Hepatocyte (in vitro differentiated cells): ENCODE measurements around the gene OPA3. TPM values are rescaled to one million over a fixed set of nuclear protein-coding genes. Genes with fewer than 3 reads are reported as not detected.

Experiments
- DNase-seq: peaks from one replicate; pipeline ENCODE4 v3.0.0-alpha.2; 2016; ENCODE audit warnings: low spot score
- H2AFZ ChIP-seq: fragments of 200-600 bp; sonication (generic); 2 replicates; pipeline ENCODE4 v1.6.0; 2016; ENCODE audit warnings: antibody characterized with exemption, mild to moderate bottlenecking
- H3K27ac ChIP-seq: fragments of 200-600 bp; sonication (generic); 2 replicates; pipeline ENCODE4 v1.5.1; 2016; ENCODE audit warnings: mild to moderate bottlenecking
- H3K27me3 ChIP-seq: fragments of 200-600 bp; sonication (generic); 2 replicates; pipeline ENCODE4 v1.6.1; 2016
- H3K36me3 ChIP-seq: fragments of 200-600 bp; sonication (generic); replicated peaks from 2 replicates; pipeline ENCODE4 v1.5.1; 2016; ENCODE audit warnings: low read depth; ENCODE audit not compliant: insufficient read depth
- H3K4me1 ChIP-seq: fragments of 200-600 bp; sonication (generic); 2 replicates; pipeline ENCODE4 v1.5.1; 2016; ENCODE audit warnings: mild to moderate bottlenecking, moderate library complexity; ENCODE audit not compliant: insufficient read depth
- H3K4me2 ChIP-seq: fragments of 200-600 bp; sonication (generic); 2 replicates; pipeline ENCODE4 v1.6.0; 2016
- H3K4me3 ChIP-seq: fragments of 200-600 bp; sonication (generic); 2 replicates; pipeline ENCODE4 v1.5.1; 2016; ENCODE audit warnings: mild to moderate bottlenecking
- H3K79me2 ChIP-seq: fragments of 200-600 bp; sonication (generic); 2 replicates; pipeline ENCODE4 v1.6.0; 2017; ENCODE audit warnings: mild to moderate bottlenecking
- H3K9me2 ChIP-seq: fragments of 200-600 bp; sonication (generic); replicated peaks from 2 replicates; pipeline ENCODE4 v1.6.0; 2017; ENCODE audit warnings: mild to moderate bottlenecking; ENCODE audit not compliant: insufficient read depth
- H3K9me3 ChIP-seq: fragments of 200-600 bp; sonication (generic); 2 replicates; pipeline ENCODE4 v1.5.1; 2016; ENCODE audit warnings: low read depth, mild to moderate bottlenecking
- H4K20me1 ChIP-seq: fragments of 200-600 bp; sonication (generic); 2 replicates; pipeline ENCODE4 v1.6.0; 2016; ENCODE audit warnings: mild to moderate bottlenecking; ENCODE audit not compliant: insufficient read depth, poor library complexity, severe bottlenecking
- EZH2 ChIP-seq: fragments of 200-600 bp; sonication (generic); IDR thresholded peaks from 2 replicates; pipeline ENCODE4 v1.6.1; 2016; ENCODE audit warnings: antibody characterized with exemption, mild to moderate bottlenecking, borderline replicate concordance
- EZH2phosphoT487 ChIP-seq: fragments of 200-600 bp; sonication (generic); IDR thresholded peaks from one replicate; pipeline ENCODE4 v1.6.1; 2018; ENCODE audit warnings: antibody characterized with exemption, mild to moderate bottlenecking, low read depth, moderate library complexity; ENCODE audit not compliant: unreplicated experiment, severe bottlenecking
- WGBS: methylation state at CpG from one replicate; pipeline ENCODE4 v1.1.6; 2016; ENCODE audit warnings: low lambda C conversion rate; ENCODE audit errors: missing lambda C conversion rate; 5-methylcytosine and 5-hydroxymethylcytosine counted together
- polyA plus RNA-seq: library from polyadenylated mRNA; unstranded; fragments of >200 nt; fragmentation: Nextera tagmentation; extraction: Ambion mirVana; gene quantifications from 2 replicates; pipeline ENCODE4 v1.2.1, GENCODE V29; 2016
- total RNA-seq: library from RNA; depleted of rRNA; stranded (reverse); fragments of >200 nt; gene quantifications from 2 replicates; pipeline ENCODE4 v1.2.3, GENCODE V29; 2014
- TF ChIP-seq, protein P1 (sequence below): fragments of 200-600 bp; sonication (generic); IDR thresholded peaks from 2 replicates; pipeline ENCODE4 v1.5.1; 2016; ENCODE audit warnings: antibody characterized with exemption, mild to moderate bottlenecking; ENCODE audit not compliant: poor library complexity

The OPA3 gene
- total and polyA plus RNA-seq, 2 experiments from 2014 or later, result 15.0 to 15.1 TPM

DNA sequence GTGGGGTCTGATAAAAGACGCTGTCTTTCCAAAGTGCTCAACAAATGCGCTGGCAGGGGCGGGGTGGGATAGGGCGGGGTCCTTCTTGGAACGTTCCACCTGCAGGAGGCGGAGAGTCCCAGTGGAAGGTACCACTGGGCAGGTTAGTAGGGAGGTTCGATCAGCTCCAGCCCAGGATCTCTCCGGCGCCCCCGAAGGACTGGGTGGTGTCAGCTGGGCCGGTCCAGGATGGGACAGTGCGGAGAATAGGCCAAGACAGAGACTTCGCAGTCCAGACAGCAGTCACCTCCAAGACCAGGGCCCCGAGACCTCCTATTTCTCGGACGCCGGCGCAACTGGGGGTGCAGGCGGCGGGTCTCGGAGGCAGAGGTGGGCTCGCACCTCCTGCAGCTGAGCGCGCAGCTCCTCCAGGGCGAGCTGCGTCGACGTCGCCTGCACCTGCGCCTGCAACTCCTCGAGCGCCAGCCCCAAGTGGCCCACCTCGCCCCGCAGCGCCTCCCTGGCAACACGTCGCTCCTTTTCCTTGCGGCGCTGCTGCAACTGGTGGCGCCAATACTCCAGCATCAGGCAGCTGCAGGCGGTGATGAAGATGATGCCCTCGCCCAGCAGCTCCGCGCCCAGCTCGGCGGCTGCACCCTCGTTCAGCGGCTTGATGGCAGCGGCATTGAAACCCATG lies 55.7 kb downstream of the OPA3 start:
- Histone ChIP-seq H3K4me3 (peak overlapping the region; percentile 17), H3K9me3 (no peaks in the 10 kb centered on the region), H3K27me3 (no peaks in the 10 kb centered on the region), H3K4me2 (peak overlapping the region; percentile 91), H3K36me3 (no peaks in the 10 kb centered on the region), H3K27ac (peak overlapping the region; percentile 44), H3K79me2 (no peaks in the 10 kb centered on the region), H4K20me1 (no peaks in the 10 kb centered on the region), H3K9me2 (no peaks in the 10 kb centered on the region), H3K4me1 (peaks cover 4% of the 10 kb centered on the region), H2AFZ (peak overlapping the region; percentile 56)
- DNase-seq, result peak; percentile 76
- WGBS, result 5% methylated on average over 26 of the region's 49 CpGs
- no peak for TF ChIP-seq EZH2phosphoT487
- TF ChIP-seq, protein P1, sequence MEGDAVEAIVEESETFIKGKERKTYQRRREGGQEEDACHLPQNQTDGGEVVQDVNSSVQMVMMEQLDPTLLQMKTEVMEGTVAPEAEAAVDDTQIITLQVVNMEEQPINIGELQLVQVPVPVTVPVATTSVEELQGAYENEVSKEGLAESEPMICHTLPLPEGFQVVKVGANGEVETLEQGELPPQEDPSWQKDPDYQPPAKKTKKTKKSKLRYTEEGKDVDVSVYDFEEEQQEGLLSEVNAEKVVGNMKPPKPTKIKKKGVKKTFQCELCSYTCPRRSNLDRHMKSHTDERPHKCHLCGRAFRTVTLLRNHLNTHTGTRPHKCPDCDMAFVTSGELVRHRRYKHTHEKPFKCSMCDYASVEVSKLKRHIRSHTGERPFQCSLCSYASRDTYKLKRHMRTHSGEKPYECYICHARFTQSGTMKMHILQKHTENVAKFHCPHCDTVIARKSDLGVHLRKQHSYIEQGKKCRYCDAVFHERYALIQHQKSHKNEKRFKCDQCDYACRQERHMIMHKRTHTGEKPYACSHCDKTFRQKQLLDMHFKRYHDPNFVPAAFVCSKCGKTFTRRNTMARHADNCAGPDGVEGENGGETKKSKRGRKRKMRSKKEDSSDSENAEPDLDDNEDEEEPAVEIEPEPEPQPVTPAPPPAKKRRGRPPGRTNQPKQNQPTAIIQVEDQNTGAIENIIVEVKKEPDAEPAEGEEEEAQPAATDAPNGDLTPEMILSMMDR, result peak; percentile 22

GRCh38 chr19:45528149-45528743 lies 56.4 kb downstream of the OPA3 start:
- H3K9me3 ChIP-seq, result no peaks in the 10 kb centered on the region
- TF ChIP-seq, protein P1, result no peak
- TF ChIP-seq EZH2phosphoT487 (no peak), EZH2 (no peak)
- peak overlapping the region; percentile 44 for H3K27ac ChIP-seq
- no peaks in the 10 kb centered on the region for H3K36me3 ChIP-seq
- H3K4me1 ChIP-seq, result peaks cover 4% of the 10 kb centered on the region
- no peaks in the 10 kb centered on the region for H3K9me2 ChIP-seq
- WGBS, result 12% methylated on average over 17 of the region's 17 CpGs
- H3K4me3 ChIP-seq, result no peak overlapping the region
- peak; percentile 68 for DNase-seq
- H3K4me2 ChIP-seq, result peak overlapping the region; percentile 91
- no peaks in the 10 kb centered on the region for H4K20me1 ChIP-seq
- H2AFZ ChIP-seq, result no peak overlapping the region
- no peaks in the 10 kb centered on the region for H3K27me3 ChIP-seq
- H3K79me2 ChIP-seq, result no peaks in the 10 kb centered on the region

DNA sequence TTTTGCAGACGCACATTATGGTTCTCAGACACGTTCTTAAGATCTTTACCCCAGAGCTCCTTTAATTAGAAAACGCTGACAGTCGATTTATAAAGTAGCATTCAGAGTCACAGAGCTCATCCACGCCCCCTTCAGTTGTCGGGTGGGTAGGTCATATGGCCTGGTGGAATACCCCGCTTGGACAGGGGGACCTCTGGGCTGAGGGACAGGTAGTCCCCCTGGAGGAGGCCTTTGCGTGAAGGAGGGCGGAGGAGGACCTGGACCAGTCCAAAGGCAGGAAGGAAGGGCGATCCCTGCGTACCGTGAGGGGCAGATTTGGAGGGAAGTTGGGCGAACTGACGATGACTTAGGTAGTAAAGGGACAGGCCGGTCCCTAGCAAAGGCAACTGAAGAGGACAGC lies 56.9 kb downstream of the OPA3 start:
- no peaks in the 10 kb centered on the region for H3K9me3 ChIP-seq
- no peaks in the 10 kb centered on the region for H3K27me3 ChIP-seq
- no peak for DNase-seq
- peak overlapping the region; percentile 91 for H3K4me2 ChIP-seq
- no peaks in the 10 kb centered on the region for H4K20me1 ChIP-seq
- H3K36me3 ChIP-seq, result no peaks in the 10 kb centered on the region
- TF ChIP-seq, protein P1, result no peak
- TF ChIP-seq EZH2 (no peak), EZH2phosphoT487 (no peak)
- no peaks in the 10 kb centered on the region for H3K79me2 ChIP-seq
- H2AFZ ChIP-seq, result no peak overlapping the region
- peaks cover 4% of the 10 kb centered on the region for H3K4me1 ChIP-seq
- no peak overlapping the region for H3K27ac ChIP-seq
- no peaks in the 10 kb centered on the region for H3K9me2 ChIP-seq
- no peak overlapping the region for H3K4me3 ChIP-seq
- WGBS, result 71% methylated on average over 15 of the region's 15 CpGs
